Activated CD8-positive, alpha-beta memory T cell treated with anti-CD3 and anti-CD28 coated beads, Interleukin-2, amount 50 U/mL, for 1 hour (primary cell): ENCODE data around the gene MERTK.
"Not testable (repeated sequence)": the region's sequence is repeated elsewhere in the genome, so short reads cannot be mapped to it uniquely, and the experiment has no call there.

Experiments
- DNase-seq: peaks from one replicate; pipeline ENCODE4 v3.0.0-alpha.2; 2020; ENCODE audit errors: extremely low read depth

Gene MERTK

GRCh38 chr2:112041460-112041859, 143.1 kb downstream of the MERTK start:
- DNase-seq: not testable (repeated sequence)

DNA sequence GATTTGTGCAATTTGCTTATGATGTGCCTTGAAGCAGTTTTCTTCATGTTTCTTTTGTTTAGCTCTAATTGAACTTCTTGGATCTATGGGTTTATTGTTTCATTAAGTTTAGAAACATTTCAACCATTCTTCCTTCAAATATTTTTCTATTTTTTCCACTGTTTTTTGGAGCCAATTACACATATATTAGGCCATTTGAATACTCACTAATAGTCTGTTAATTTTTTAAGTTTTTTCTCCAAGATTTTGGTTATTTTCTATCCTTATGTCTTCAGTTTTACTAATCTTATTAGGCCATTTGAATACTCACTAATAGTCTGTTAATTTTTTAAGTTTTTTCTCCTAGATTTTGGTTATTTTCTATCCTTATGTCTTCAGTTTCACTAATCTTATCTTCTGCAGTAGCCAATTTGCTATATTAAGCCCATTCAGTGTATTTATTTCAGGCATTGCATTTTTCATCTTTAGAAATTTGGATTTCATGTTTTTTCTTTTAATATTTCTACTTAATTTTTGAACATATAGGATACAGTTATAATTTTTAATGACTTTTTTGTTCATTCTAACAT, 147.1 kb downstream of the MERTK start:
- no peak for DNase-seq

DNA sequence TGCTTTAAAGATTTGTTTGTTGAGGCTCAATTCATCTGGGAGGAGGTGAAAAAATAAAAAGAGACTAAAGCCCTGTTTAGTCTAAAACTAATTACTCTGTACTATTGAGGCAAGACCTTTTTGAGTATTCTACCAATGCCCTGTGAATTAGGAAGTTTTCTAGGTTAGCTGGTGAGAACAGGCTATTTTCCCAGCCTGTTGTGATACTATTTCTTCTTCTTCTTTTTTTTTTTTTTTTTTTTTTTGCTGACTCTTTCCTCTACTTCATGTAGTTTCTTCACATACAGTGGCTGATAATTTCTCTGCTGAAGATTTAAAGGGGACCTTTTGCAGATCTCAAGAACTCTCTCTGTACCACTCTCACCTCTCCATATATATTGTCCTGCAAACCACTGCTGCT, 147.8 kb downstream of the MERTK start:
- DNase-seq: no peak

GRCh38 chr2:112047537-112048235, 149.3 kb downstream of the MERTK start:
- DNase-seq: no peak

- no peak for DNase-seq
Observed at GRCh38 chr2:112048236-112048592, 149.8 kb downstream of the MERTK start.

- DNase-seq: no peak
Observed at GRCh38 chr2:112048887-112049286, 150.5 kb downstream of the MERTK start.

GRCh38 chr2:112050316-112050715, 151.9 kb downstream of the MERTK start:
- DNase-seq: no peak

- peak; percentile 89 for DNase-seq
Observed at GRCh38 chr2:112053917-112054846, 155.8 kb downstream of the MERTK start.

DNA sequence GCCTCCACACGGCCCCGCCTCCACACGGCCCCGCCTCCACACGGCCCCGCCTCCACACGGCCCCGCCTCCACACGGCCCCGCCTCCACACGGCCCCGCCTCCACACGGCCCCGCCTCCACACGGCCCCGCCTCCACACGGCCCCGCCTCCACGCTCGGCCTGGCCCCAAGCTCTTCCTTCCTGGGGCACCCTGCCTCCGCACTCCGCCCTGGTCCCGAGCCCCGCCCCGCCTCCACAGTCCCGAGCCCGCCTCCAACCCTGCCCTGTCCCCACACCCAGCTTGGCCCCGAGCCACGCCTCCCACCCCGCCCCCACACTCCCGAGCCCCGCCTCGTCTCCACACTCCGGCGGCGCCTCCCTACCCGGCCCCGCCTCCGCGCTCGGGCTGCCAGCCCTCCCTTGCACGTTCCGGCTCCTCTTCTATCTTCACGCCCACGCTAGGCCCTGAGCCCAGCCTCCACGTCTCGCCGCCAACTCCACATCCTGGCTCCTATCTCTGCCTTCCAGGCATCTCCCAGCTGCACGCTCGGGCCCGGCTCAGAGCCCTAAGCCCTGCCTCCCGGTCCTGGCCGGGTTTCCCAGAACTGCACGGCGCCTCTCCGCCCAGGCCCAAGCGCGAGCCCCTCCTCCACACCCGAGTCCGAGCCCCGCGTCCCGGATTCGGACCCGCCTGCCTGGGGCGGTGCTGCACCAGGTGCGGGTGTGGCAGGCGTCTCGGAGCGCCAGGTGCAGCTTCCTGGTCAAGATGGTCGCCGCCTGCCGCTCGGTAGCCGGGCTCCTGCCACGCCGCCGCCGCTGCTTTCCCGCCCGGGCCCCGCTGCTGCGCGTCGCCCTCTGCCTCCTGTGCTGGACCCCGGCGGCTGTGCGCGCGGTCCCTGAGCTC, 156.7 kb downstream of the MERTK start, which contains the start of gene TMEM87B:
Gene TMEM87B, plus strand, starts transcription at position 423 of the 883 bp plus-strand sequence. Its CDS starts 323 bp downstream, at position 746.
- peak; percentile 95 for DNase-seq

GRCh38 chr2:112055730-112056625, 157.6 kb downstream of the MERTK start:
- no peak for DNase-seq

DNA sequence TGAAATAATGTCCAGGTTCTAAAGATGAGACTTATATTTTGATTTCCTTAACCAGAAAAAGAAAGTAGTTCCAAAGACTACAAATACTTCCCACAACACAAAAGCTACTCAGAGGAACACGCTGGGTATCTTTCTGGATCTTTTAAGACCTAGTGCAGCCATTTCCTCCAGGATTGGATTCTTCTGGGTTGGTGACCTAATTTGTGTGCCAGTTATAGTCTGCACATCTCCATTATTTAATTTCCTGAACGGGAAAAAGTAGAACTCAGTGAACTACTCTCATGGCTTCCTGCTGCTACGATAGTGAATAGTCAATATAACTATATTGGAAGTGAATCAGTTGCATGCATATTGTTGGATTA, 158.2 kb downstream of the MERTK start:
- no peak for DNase-seq

DNA sequence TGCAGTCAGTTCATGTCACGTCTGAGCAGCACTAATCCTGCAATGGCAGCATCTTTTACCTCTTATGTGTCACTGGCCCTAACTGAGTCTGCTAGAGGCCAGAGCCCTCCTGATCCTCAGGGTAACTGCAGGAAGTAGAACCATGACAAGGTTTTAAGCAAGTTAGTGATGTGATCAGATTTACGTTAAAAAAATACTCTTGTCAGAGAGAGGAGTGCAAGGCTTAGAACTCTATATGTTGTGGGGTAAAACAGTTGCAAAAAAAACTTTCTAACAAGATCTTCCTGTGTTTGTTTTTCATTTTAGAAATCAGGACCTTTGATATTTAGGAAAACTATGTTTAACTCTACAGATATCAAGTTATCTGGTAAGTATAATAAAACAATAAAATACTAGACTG, 161.3 kb downstream of the MERTK start:
- no peak for DNase-seq

DNA sequence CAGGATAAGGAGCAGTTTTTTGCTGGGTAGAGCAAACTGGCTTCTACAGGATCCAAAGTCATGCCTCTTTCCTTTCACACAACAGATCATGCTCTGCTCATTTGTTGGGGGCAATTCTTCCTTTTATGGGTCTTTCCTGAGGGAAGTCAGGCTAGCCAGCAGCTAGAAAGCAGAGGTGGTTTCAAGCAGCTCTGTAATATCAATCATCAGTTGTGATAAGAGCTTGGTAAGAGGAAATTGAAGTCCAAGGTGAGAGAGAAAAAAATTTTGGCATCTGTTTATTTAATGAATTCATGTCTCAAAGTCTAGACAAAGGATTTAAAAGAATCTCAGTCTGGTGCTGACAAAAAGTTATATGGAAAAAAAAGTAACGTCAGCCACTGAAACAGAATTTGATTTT, 162.9 kb downstream of the MERTK start:
- no peak for DNase-seq

DNA sequence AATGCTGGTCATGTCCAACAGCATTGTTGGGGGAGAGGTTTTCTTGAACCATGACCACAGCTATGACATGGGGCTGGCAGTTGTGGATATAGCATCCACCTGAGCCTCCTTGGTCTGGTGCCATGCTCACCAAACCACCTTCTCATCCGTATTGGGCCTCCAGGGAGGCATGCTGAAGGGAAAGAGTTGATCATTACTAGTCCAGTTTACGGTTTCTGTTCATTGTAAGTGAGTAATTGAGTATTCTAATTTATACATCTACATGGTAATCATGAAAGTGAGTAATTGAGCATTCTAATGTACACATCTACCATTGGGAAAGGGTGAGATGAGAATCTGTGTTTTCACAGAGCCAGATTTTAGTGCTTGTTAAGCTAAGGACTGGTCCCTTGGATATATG, 163.4 kb downstream of the MERTK start:
- DNase-seq: no peak

DNA sequence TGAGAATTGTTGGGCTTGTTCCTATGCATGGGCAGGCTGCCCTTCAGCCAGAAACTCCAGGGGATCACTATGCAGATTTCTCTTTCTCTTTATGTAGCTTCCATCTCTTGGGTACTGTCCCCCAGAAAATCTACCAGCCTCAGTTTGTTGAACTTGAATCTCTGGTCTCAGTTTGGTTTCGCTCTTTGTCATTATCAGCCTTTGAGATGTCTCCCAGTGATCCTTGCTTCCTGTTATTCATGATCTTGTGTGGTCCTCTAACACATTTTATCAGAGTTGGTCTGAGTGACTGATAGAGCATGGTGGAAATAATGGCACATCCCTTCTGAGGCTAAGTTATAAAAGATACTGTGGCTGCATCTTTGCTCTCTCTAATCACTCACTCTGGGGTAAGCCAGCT, 164.5 kb downstream of the MERTK start:
- no peak for DNase-seq

DNA sequence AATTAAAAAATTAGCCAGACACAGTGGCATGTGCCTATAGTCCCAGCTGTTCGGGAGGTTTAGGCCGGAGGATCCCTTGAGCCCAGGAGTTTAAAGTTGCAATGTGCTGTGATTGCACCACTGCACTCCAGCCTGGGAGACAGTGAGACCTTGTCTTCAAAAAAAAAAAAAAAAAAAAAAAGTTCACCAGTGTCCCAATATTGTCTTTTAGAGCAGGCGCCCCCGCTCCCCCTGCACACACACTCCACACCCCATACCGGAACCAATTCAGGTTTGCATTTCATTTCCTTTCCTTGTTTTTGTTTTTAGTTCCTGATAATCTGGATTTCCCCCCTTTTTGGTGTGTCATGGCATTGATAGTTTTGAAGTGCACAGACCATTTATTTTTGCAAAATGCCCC, 167.1 kb downstream of the MERTK start:
- DNase-seq: no peak

GRCh38 chr2:112065966-112066365, 167.6 kb downstream of the MERTK start:
- no peak for DNase-seq

- not testable (repeated sequence) for DNase-seq
Observed at GRCh38 chr2:112069794-112070193, 171.4 kb downstream of the MERTK start.

GRCh38 chr2:112073875-112074274, 175.5 kb downstream of the MERTK start:
- DNase-seq: no peak

GRCh38 chr2:112074506-112074905, 176.1 kb downstream of the MERTK start:
- DNase-seq: no peak
